Activated naive CD4-positive, alpha-beta T cell treated with anti-CD3 and anti-CD28 coated beads, Interleukin-2, amount 50 U/mL, for 16 hours (primary cell): Measurements from ENCODE around the gene ELOA.
"Not testable (repeated sequence)": the region's sequence is repeated elsewhere in the genome, so short reads cannot be mapped to it uniquely, and the experiment has no call there.

Source experiments
- DNase-seq: peaks from one replicate; pipeline ENCODE4 v3.0.0-alpha.2; 2020

Gene ELOA, protein sequence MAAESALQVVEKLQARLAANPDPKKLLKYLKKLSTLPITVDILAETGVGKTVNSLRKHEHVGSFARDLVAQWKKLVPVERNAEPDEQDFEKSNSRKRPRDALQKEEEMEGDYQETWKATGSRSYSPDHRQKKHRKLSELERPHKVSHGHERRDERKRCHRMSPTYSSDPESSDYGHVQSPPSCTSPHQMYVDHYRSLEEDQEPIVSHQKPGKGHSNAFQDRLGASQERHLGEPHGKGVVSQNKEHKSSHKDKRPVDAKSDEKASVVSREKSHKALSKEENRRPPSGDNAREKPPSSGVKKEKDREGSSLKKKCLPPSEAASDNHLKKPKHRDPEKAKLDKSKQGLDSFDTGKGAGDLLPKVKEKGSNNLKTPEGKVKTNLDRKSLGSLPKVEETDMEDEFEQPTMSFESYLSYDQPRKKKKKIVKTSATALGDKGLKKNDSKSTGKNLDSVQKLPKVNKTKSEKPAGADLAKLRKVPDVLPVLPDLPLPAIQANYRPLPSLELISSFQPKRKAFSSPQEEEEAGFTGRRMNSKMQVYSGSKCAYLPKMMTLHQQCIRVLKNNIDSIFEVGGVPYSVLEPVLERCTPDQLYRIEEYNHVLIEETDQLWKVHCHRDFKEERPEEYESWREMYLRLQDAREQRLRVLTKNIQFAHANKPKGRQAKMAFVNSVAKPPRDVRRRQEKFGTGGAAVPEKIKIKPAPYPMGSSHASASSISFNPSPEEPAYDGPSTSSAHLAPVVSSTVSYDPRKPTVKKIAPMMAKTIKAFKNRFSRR

DNA sequence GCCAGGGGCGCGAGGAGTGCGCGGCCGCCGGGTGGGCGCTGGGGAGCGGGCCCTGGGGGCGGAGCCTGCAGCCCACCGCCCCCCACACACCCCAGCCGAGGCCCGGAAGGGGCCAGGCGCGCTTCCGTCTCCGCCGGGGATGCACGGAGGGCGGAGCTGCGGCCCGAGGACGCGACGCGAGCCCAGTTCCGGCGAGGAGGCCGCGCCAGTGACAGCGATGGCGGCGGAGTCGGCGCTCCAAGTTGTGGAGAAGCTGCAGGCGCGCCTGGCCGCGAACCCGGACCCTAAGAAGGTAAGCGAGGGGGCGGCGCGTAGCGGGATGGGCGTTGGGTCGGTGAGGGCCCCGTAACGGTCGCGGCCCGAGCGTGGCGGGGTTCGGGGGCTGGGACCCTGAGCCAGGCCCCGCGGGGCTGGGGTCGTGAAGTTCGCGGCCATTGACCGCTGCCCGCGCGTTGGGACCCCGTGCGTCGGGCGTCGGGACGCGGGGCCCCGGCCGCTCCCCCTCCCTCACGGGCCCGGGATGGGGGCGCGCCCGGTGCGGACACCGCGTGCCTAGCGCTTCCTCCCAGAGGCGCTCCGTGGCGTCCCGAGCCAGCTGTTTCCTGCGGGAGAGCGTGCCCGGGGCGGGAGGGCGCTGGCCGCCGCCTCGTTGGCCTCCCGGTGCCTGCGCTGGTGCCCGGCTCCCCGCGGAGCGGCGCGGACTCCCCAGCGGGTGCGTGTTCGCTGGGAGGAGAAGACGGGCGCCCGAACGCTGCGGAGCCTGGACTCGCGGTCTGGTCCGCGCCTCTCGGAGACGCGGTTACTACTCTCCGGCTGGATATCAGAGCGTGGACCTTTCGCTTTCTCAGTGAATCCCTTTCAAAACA, at the start of gene ELOA:
ELOA (plus strand) TSS at position 185 of the 866 bp plus-strand sequence; CDS start at position 218, 33 bp downstream.
- peak; percentile 82 for DNase-seq

DNA sequence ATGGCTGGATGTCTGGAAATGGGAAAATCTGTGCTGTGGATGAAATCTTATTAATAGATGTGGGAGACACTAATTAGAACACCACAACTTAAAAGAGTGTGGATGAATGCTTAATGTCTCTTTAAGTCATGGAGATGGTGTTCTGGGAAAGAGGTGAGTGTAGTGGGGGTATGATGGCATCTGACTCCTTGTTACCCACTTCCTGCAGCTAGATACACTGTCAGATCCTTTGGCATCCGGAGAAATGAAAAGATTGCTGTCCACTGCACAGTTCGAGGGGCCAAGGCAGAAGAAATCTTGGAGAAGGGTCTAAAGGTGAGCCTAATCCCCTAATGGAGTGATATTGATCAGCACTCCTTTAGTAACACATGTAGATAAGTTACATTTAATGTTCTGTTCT, 49.7 kb upstream of the ELOA start:
- no peak for DNase-seq

DNA sequence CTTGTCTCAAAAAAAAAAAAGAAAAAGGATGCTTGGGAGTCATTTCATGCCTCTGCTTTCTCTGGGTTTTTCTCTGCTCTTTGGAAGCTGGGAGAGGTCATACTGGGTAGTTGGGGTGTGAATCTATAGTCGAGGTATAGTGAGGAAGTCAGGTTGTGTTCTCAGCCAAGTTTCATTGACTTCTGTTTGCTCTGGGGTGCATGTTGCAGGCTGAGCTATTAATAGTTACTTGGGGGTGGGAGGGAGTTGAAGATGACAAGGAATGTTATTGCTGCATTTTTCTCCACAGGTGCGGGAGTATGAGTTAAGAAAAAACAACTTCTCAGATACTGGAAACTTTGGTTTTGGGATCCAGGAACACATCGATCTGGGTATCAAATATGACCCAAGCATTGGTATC, 48.9 kb upstream of the ELOA start:
- no peak for DNase-seq

DNA sequence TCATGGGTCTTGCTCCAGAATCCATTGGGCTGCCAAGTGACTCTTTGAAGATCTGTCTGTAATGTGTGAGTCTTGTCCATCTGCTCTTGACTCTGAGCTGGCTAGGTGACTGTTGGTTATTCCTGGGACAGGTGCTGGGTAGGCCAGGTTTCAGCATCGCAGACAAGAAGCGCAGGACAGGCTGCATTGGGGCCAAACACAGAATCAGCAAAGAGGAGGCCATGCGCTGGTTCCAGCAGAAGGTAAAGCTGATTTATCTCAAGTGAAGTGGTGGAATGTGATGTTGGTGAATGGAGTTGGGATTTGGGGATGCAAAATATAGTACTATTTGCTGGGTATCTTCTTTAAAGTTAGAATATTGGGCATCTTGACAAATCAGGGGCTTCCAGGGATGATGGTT, 47.6 kb upstream of the ELOA start:
- DNase-seq = no peak

DNA sequence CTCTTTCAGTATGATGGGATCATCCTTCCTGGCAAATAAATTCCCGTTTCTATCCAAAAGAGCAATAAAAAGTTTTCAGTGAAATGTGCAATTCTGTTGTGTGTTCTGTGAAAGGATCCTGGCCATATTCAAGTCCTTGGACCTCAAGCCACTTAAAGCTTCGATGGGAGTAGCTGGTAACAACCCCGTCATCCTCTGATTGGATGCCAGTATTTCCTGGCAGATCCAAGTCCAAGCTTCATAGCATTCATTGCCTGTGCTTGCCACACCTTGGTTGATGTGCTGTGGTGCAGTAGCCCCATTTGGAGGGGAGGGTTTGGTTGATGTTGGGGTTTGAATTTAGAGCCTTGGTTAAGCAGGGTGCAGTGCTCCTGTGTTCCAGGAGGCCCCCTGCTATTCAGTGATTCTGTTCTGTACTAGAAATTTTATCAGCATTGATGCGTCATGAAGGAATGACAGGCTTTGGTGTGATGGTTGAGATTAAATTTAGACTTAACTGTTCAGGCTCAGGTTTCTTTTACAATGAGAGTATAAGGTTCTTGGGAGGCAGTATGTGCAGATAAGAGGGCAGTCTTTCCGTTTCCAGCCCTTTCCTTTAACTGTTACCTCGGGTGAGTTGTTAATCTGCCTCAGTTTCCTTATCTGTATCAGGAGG, 46.8 kb upstream of the ELOA start:
- DNase-seq = no peak

DNA sequence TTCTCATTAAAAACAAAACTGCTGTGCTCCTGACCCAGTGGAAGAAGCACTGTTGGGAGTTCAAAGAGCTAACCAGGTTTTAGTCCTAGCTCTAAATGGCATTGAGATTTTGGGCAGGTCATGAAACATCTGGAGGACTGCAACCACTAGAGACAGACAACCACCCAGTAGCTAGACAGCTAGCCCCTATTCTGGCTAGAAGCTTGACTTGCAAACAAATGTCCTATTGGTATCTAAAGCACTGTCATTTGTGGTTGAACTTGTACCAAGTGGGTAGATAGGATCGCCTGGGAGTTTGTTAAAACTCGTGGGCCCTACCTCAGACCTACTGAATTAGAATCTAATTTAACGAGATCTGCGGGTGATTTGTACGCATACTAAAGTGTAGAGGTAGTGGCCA, 44.8 kb upstream of the ELOA start:
- no peak for DNase-seq

DNA sequence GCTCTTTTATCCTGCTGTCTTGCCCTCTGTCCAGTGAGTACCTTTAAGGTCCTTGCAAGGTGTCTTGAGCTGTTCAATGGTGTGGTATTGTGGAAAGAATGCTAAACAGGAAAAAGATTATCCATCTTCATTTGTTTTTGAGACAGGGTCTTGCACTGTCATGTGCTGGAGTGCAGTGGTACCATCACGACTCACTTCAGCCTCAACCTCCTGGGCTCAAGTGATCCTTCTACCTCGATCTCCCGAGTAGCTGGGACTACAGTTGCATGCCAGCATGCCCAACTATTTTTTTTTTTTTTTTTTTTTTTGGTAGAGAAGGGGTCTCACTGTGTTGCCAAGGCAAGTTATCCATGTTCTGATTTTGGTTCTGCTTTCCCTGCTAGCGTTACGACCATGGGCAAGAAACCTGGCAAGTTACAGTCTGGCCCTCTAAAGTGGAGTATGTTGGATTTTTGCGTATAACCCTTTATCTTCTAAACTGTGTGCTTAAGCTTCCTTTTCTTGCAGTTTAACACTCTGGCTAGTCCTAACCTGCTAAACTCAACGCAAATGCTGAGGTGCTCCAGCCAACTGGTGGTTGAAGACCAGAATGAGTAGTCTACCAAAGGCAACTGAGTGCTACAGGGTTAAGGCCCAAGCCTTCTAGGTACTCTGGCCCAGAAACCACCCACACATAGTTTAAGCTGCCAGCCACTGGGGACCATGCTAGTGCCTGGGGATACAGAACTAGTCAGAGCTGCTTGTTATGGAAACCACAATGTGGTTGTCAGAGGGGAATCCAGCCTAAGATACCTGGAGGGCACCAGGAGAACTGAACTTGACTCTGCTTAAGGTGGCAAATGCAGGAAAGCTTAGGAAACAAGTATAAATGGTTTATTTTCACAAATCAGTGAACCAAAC, 43.7 kb upstream of the ELOA start:
- no peak for DNase-seq

DNA sequence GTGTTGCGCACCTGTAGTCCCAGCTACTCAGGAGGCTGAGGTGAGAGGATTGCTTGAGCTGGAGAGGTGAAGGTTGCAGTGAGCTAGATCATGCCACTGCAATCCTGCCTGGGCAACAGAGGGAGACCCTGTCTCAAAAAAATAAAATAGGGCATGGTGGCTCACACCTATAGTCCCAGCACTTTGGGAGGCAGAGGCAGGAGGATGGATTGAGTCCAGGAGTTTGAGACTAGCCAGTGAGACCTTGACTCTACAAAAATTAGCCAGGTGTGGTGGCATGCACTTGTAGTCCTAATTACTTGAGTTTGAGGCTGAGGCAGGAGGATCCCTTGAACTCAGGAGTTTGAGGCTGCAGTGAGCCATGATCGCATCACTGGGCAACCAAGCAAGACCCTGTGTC, 42.0 kb upstream of the ELOA start:
- no peak for DNase-seq

DNA sequence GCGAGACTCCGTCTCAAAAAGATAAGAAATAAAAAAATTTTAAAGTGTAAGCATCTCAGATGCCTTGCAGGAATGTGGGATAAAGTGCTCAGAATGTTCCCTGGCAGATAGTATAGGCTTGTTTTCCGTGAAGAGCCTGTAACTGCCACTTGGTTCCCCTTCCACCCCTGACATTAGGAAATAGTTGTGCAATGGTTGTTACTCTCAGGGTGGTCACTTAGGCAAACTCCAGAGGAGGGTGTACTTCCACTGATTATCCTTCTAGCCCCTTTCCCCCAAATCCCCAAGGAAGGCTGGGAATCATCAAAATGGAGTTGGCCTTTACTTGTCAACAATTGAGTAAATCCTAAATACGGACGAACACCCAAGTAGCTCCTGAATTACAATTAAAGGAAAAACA, 41.3 kb upstream of the ELOA start:
- no peak for DNase-seq

DNA sequence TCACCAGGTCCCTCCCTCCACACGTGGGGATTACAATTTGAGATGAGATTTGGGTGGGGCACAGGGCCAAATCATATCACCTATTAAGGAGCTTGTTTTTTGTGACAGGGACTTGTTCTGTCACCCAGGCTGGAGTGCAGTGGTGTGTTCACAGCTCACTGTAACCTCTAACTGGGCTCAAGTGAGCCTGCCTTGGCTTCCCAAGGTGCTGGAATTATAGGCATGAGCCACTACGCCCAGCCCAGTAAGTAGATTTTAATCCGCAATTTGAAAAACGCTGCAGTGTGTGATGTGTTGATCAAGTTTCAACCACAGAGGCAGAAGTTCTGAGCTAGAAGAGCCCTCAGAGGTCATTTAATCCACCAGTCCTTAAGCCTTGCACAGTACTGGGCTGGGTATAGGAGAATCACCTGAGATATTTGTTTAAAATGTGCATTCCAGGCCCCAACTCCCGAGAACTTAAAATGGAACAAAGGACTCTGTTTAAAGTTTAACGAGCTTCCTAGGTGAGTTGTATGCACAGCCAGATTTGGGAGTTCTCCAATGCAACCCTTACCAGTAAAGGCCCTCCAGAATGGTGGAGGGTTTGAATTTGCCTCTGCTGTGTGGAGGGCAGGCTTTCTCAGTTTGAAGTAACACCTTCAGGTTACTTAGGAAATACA, 38.3 kb upstream of the ELOA start:
- DNase-seq = no peak

DNA sequence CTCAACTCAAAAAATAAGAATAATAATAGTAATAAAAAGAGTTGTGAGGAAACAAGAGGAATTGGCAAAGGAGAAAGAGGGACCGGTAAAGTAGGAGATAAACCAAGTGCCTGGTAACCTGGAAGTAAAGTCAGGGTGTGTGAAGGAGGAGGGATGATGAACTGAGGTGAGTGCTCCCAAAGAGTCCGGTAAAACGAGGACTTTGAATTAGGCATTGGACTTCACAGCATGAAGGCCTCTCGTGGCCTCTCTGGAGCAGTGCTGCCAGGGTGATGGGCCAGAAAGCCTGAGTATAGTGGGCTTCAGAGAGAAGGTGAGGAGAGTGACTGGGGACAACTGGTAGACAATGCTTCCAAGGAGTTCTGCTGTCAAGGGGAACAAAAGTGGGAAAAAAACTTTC, 34.0 kb upstream of the ELOA start:
- no peak for DNase-seq

DNA sequence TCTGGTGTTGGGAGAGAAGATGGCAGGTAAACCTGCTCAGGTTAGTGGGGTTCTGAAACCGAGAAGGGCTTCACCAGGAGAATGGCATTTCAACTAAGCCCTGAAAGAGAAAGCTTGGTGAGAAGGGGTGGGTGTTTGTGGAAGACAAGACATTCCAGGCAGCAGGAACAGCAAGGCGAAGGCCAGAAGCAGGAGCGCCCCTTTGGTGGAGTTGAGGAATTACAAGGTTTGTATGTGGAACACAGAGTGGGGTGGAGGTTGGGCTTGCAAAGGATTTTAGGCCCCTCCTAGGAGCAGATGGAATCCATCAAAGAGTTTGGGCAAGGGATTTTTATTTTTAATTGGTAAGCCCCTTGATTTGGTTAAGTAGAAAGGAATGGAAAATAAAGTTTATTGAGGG, 24.8 kb upstream of the ELOA start:
- DNase-seq = no peak

DNA sequence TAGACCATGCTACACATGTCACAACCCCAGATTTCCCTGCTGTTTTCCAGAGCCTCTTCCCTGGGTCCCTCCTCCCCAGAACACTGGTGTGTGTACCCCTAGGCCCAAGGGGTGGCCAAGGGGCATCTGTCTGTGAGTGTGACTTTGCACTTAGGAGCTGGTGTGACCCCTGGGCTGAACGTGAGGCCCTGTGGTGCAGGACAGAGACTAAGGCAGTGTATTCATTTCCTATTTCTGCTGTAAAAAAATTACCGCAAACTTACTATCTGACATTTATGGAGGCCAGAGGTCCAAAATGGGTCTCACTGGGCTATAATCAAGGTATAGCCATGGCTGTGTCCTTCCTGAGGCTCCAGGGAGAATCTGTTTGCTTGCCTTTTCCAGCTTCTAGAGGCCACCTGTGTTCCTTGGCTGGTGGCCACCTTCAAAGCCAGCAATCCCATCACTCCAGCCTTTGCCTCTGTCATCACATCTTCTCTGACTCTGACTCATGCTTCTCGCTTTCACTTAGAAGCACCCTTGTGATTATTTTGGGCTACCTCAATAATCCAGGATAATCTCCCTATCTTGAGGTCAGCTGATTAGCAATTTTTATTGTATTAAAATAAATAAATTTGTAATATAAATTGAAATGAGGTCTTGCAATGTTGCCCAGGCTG, 24.0 kb upstream of the ELOA start:
- no peak for DNase-seq

DNA sequence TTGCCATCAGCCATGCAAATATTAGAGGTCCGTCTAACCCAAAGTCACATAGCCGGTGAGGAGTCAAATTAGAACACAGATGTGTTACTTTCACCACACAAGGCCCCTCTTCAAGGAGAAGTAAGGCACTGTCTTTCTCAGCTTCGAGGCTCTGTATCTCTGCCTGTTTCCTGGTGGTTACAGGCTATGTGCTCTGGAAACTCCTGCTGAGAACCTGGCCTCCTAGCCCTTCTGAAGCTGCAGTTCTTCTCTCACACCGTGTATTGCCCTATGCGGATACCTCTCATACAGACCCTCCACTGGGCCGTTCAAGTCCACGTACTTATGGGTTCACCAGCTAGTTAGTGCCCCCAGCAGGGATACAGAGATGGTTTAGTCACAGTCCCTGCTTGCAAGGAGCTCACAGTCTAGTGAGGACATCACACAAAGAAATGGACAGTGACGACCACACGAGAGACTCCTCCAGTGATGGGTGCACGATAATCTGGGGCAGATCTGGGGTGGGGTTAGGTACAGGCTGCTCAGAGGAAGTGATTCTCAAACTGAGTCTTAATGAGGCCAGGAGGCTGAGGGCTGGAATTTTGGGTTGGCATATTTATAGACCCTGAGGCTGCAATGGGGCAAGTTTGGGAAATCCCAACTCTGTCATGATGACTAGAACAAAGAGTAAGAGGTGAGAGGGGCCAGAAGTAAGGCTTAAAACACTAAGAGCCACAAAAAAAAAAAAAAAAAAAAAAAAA, 22.8 kb upstream of the ELOA start:
- DNase-seq = no peak

DNA sequence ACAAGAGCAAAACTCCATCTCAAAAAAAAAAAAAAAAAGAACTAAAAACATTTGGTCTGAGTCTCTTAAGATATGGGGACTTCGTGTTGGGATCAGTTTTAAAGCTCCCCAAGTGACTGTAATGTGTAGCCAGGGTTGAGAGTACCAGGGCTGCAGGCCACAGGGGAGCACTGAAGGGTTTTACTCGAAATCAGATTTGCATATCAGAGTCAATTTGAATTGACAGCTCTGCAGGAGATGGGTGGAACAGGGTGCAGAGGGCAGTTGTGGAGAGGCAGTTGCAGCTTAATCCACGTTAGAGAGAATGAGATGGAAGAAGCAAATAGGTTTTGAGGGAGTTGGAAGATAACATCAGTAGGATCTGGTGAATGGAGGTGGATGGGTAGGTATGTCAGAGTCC, 20.6 kb upstream of the ELOA start:
- DNase-seq = no peak

DNA sequence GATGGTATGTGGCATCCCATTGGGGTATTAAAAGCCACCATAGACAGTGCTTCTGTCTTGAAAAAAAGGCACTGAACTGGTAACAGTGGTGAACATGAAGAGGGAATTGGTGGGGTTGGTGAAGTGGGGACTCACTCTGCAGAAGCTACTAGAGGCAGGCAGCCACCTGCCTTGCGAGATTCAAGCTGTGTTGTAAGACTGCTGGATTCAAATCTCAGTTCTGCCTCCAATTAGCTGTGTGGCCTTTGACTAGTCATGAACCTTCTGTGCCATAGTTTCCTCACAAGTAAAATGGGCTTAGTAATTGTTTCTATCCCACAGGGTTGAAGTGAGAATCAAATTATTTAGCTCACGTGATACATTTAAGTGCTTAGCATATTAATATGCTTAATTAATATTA, 16.6 kb upstream of the ELOA start:
- no peak for DNase-seq

DNA sequence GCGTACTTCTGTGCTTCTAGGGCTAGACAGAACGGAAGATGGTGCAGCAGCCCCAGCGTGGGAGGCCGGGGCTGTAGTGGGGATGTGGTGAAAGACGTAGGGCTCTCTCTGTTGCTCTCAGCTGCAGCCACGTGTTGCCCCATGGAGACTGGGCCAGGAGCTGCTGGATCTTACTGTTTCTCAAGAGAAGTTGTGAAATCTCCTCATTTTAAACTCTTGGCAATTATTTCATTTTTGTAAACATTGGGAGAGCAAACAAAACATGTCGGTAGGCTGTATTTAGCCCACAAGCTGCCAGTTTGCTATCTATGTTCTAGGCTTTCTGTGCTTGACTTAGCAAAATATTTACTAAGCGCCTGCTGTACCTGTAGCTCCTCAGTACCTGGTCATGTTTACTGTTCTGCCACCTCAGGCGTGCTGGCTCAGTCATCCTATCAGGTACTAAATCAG, 15.9 kb upstream of the ELOA start:
- no peak for DNase-seq

DNA sequence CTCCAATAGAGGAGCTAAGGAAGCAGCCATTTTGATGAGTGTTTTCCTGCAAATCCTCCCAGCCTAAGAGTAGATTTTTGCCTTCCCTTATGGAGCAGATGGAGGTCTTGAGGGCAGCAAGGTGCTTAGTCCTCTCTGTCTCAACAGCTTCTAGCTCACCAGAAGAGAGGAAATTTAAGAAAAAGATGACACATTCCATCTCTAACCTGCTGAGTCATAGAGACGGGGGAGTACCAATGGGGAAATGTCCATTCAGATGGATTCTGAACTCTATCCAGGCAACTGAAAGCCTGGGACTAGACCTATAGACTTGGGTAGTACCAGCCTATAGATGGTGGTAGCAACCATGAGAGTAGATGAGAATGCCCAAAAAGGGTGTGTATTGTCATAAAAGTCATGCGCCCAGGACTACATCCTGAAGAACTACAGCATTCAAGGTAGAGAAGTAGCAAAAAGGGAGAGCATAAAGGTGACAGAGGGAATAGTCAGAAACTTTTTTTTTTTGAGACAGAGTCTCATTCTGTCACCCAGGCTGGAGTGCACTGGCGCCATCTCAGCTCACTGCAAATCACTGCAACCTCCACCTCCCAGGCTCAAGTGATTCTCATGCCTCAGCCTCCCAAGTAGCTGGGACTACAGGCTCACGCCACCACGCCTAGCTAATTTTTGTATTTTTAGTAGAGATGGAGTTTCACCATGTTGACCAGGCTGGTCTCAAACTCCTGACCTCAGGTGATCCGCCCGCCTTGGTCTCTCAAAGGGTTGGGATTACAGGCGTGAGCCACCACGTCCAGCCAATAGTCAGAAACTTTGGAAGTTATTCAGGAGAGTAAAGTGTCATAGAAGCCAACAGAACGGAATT, 10.7 kb upstream of the ELOA start:
- DNase-seq = no peak

DNA sequence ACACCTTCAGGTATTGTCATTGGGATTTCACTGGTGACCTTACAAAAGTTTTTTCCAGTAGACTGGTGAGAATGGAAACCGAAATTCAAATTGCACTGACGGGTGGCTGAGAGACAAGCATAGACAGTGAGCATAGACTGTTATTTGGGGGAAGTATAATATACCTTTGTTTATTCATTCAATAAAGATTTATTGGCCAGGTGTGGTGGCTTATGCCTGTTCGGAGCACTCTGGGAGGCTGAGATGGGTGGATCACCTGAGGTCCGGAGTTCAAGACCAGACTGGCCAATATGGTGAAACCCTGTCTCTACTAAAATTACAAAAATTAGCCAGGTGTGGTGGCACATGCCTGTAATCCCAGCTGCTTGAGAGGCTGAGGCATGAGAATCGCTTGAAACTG, 10.0 kb upstream of the ELOA start:
- not testable (repeated sequence) for DNase-seq
